Prostate gland (tissue), 2 donors: Measurements from ENCODE around the gene RET.

Source experiments
- POLR2A ChIP-seq: fragments of 450-650 bp; IDR thresholded peaks from one replicate; pipeline ENCODE4 v1.6.1; 2016; ENCODE audit warnings: antibody characterized with exemption, mild to moderate bottlenecking
- TF ChIP-seq, protein P1 (sequence below), 4 experiments: fragments of 200-600 bp in 2 of 4; fragments of 450-650 bp in 2 of 4; sonication (generic) in 2 of 4; IDR thresholded peaks; 1 replicate in 3 of 4; 2 replicates in 1 of 4; pipeline ENCODE4 v1.5.1; 2016 to 2019; ENCODE audit warnings: antibody characterized with exemption in 4 of 4, mild to moderate bottlenecking in 2 of 4, moderate library complexity in 2 of 4

DNA sequence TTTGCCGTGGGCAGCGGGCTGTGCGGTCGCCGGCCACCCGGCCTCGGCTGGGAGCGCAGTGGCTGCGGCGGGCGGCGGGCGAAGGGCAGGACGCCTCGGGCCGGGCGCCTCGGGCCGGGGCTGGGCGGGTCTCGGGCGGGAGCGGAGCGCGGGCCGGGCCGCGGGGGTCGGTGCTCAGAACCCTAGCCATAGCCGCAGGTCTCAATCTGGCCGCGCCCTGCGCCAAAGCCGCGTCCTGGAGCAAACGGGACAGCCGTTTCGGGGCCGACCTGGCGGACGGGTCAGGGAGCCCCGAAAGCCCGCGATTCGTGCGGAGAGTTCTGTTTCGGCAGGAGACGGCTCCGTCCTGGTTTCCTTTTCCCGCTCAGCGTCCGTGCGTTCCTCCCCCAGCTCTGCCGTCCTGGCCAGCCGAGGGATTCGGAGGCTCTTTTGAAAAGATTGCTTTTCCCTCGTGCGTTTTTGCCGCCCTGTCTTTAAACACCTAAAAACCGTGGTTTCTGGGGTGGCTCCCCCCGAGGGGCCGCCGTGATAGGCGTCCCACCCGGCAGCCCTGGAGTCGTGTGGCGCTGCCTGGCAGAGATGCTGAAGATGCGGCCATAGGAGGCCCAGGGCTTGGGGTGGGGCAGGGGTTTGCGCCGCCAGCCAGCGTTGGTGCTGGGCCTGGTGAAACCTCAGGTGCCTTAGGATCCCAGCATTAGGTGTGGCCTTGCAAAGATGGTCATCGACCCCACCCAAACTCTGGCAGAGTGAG, 727 bp downstream of the RET start:
- TF ChIP-seq, protein P1, sequence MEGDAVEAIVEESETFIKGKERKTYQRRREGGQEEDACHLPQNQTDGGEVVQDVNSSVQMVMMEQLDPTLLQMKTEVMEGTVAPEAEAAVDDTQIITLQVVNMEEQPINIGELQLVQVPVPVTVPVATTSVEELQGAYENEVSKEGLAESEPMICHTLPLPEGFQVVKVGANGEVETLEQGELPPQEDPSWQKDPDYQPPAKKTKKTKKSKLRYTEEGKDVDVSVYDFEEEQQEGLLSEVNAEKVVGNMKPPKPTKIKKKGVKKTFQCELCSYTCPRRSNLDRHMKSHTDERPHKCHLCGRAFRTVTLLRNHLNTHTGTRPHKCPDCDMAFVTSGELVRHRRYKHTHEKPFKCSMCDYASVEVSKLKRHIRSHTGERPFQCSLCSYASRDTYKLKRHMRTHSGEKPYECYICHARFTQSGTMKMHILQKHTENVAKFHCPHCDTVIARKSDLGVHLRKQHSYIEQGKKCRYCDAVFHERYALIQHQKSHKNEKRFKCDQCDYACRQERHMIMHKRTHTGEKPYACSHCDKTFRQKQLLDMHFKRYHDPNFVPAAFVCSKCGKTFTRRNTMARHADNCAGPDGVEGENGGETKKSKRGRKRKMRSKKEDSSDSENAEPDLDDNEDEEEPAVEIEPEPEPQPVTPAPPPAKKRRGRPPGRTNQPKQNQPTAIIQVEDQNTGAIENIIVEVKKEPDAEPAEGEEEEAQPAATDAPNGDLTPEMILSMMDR (IDR thresholded peaks at IDR 0.05) = no peak
- no peak for TF ChIP-seq POLR2A
